Epithelial cell of esophagus (primary cell): ENCODE measurements around the gene CHST5.
"Not testable (repeated sequence)": the region's sequence is repeated elsewhere in the genome, so short reads cannot be mapped to it uniquely, and the experiment has no call there.

Experiments
- DNase-seq: peaks from one replicate; pipeline ENCODE4 v3.0.0; 2010; ENCODE audit warnings: low read depth
- H3K4me3 ChIP-seq: 2 replicates; pipeline ENCODE4 v1.5.1; 2011; ENCODE audit warnings: mild to moderate bottlenecking, low read length, control low read depth
- TF ChIP-seq, protein P1 (sequence below): IDR thresholded peaks from 2 replicates; pipeline ENCODE4 v1.5.1; 2011; ENCODE audit warnings: low read depth, mild to moderate bottlenecking, low read length, control low read depth, inconsistent platforms; ENCODE audit not compliant: insufficient read depth; ENCODE audit errors: missing control alignments

Gene CHST5

DNA sequence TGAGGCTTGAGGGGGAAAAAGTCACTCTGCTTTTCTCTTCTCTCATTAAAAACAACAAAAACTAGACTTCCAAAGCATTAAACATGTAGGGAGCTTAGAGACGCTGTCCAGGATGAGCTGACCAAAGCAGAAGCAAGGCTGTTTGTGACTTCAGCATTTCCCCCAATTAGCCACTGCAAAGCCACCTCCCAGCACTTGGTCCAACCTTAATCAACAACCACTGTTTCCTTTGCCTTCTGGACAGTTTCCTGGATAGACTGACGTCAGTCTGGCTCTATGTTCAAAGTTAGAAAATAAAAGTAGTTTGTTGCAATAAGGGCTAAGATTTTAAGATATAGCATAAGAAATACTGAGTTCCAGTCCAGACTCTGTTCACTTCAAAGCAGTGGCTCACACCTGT, 17.0 kb upstream of the CHST5 start:
- DNase-seq: no peak
- TF ChIP-seq, protein P1, sequence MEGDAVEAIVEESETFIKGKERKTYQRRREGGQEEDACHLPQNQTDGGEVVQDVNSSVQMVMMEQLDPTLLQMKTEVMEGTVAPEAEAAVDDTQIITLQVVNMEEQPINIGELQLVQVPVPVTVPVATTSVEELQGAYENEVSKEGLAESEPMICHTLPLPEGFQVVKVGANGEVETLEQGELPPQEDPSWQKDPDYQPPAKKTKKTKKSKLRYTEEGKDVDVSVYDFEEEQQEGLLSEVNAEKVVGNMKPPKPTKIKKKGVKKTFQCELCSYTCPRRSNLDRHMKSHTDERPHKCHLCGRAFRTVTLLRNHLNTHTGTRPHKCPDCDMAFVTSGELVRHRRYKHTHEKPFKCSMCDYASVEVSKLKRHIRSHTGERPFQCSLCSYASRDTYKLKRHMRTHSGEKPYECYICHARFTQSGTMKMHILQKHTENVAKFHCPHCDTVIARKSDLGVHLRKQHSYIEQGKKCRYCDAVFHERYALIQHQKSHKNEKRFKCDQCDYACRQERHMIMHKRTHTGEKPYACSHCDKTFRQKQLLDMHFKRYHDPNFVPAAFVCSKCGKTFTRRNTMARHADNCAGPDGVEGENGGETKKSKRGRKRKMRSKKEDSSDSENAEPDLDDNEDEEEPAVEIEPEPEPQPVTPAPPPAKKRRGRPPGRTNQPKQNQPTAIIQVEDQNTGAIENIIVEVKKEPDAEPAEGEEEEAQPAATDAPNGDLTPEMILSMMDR: no peak
- no peak overlapping the region for H3K4me3 ChIP-seq

DNA sequence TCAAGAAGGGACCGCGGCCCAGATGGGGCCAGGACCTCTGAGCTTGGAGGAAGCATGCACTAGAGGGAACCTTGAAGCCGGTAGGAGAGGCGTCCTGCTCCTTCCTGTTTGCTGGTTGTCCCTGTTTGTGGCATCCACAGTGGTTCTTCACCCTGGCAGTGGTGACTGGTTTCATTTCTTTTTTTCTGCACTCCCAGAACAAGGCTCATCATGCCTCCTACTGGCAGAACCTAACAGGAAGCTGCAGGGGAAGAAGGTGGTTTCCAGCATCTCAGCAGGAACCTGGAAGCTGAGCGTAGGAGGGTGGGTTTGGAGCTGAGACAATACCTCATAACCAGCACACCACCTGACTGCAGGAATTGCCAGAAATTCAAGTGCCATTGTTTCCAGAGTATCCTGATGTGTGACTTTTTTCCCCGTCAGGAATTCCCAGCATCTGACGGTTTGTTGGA, 14.3 kb upstream of the CHST5 start:
- H3K4me3 ChIP-seq: peak overlapping the region; percentile 13
- peak; percentile 86 for DNase-seq
- TF ChIP-seq, protein P1: peak; percentile 80

DNA sequence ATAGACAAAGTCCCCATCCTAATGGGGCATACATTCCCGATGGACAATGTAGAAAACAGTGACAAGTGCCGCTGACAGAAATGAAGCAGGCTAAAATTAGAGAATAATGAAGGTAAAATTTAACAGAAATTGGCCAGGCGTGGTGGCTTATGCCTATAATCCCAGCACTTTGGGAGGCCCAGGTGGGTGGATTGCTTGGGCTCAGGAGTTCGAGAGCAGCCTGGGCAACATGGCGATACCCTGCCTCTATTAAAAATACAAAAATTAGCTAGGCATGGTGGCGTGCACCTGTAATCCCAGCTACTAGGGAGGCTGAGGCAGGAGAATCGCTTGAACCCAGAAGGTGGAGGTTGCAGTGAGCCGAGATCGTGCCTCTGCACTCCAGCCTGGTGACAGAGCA, 12.5 kb upstream of the CHST5 start:
- not testable (repeated sequence) for DNase-seq, H3K4me3 ChIP-seq

DNA sequence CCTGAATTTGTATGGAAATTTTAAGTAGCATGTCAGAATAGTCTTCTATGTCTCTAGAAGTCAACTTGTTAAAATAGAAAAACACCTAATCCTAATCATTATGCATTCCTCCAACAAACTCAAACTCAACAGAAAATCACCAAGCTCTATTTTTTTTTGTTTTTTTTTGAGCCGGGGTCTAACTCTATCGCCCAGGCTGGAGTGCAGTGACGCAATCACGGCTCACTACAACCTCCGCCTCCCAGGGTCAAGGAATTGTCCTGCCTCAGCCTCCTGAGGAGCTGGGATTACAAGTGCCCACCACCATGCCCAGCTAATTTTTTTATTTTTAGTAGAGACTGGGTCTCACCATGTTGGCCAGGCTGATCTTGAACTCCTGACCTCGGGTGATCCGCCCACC, 10.4 kb upstream of the CHST5 start:
- DNase-seq: no peak
- TF ChIP-seq, protein P1: no peak
- no peak overlapping the region for H3K4me3 ChIP-seq

DNA sequence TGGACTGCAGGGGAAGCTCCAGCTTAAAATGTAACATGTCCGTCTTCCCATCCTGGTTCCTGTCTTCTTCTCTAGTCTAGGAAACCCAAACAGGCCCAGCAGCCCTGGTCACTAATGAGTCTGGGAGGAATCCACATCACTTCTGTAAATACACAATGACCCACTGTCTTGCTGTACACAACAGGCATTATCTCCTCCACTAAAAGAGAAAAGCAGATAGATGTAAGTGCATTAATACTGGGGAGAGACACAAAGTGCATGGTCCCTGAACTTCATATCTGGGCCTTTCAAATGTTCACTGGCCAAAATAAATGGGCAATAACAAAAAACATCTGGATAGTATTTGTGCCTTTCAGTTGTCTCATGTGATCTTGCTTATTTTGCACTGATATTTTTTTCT, 10.0 kb upstream of the CHST5 start:
- not testable (repeated sequence) for H3K4me3 ChIP-seq, DNase-seq

DNA sequence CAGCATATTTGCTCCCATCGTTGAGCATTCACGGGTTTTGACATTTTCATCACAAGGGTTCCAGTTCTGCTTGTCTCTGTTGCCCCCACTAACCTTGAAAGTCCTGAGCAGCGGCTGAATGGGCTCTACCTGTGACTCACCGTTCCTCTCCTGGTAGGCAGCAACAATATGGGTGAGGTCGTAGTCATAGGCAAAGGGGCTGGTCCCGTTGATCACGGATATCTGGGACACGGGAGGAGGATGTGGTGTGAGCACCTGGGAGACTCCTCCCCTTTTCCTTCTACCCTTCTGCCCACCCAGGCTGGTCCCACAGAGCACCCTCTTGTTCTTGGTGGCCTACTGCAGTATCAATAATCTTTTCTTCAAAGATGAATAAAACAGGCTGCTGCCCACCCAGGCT, 6.6 kb upstream of the CHST5 start:
- not testable (repeated sequence) for DNase-seq, H3K4me3 ChIP-seq

DNA sequence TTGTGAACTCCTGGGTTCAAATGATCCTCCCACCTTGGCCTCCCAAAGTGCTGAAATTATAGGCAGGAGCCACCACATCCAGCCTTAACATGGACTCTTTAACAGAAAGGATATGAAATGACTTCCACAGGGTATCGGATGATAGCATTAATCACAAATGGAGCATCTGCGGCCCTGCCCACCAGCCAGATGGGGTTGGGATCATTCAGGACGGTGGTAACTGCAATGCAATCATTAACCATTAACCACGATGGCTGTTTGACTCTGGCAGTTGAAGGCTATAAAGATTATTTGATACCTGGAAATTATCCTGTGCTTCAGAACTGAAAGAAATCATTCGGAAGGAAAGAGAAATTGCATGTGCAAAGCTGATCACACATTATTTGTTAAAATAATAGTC, 5.3 kb upstream of the CHST5 start:
- H3K4me3 ChIP-seq: no peak overlapping the region
- DNase-seq: no peak
- TF ChIP-seq, protein P1: no peak

DNA sequence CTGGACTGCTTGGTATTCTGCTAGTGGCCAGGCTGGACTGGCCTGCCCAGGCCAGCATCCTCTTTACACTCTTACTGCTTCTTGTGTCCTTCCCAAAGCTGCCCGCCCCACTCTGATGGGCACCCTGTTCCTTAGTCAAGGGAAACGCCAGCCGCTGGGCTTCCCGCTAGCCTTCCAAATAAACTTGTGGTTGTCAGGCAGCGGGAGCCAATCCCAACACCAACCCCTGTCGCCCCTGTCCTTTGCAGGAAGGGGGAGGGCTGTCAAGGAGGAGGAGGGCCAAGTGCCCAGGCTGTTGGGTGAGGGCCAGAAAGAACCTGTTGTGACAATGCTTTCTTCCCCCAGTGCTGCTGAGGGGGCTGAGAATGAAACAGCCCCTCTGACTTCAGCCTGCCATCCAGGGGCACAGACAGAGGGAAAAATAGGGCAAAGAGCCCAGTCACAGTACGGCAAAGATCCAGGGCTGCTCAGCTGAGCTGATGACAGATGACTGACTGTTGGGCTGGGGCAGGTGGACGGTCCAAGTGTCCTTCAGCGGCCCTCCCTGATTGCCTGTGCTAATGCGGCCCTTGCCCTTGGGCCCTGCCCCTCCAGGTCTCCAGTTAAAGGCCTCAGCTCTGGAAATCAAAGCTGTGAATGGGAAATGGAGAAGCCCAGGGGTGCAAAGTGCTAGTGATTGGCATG, 3.1 kb upstream of the CHST5 start:
- DNase-seq, H3K4me3 ChIP-seq: not testable (repeated sequence)

DNA sequence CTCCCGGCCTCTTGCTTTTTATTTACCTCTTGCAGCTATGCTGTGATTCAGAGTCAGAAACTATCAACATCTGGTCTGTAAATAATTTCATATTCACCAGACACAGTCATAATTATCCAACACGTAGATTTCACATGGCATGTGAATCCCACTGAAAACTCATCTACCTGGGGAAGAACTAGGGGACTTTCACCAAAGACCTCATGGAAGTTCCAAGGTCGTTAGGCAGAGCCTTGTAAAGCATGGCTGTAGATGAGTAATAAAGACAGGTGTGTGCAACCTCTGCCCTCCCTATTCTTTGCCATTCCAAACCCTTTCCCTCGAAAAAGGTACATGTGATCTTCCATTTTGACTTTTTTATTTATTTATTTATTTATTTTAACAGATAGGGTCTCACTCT, 1.9 kb upstream of the CHST5 start:
- DNase-seq: no peak
- TF ChIP-seq, protein P1: no peak
- H3K4me3 ChIP-seq: no peak overlapping the region
